Measurements from ENCODE around the gene SLC6A6.
"Not testable (repeated sequence)": the region's sequence is repeated elsewhere in the genome, so short reads cannot be mapped to it uniquely, and the experiment has no call there.

The SLC6A6 gene

DNA sequence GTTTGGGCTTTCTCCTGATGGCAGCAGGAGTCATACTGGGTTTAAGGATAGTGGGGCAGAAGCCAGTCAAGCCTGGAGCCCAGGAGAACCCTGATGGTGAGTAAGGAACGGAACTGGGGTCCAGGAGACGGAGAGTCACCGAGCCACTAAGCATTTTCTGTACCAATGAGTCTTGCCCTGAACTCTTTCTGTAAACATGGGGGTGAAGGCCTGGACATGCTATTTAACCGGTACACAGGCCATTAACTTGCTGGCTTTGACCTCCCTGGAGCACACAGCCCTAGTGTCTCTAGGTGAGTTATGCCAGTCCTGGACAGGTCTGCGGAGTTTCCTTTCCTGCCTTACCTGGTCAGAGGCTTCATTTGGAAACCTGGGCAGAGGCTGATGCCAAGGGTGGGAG, 3.9 kb downstream of the SLC6A6 start:
- Histone ChIP-seq H3K9me3 (no peaks in the 10 kb centered on the region), H3K4me1 (ENCODE audit: control insufficient read depth in 1 of 2, insufficient read depth in 1 of 2, low read depth in 1 of 2, low read length in 1 of 2) (peaks cover 80 to 83% of the 10 kb centered on the region in 2 experiments), H3K36me3 (peaks cover 50% of the 10 kb centered on the region), H3K4me3 (ENCODE audit: low read depth in 1 of 2, low read length in 1 of 2) (peak overlapping the region; percentile 99 to 100), H3K27ac (peak overlapping the region; percentile 99), H3K27me3 (no peaks in the 10 kb centered on the region)
- TF ChIP-seq, protein P1, sequence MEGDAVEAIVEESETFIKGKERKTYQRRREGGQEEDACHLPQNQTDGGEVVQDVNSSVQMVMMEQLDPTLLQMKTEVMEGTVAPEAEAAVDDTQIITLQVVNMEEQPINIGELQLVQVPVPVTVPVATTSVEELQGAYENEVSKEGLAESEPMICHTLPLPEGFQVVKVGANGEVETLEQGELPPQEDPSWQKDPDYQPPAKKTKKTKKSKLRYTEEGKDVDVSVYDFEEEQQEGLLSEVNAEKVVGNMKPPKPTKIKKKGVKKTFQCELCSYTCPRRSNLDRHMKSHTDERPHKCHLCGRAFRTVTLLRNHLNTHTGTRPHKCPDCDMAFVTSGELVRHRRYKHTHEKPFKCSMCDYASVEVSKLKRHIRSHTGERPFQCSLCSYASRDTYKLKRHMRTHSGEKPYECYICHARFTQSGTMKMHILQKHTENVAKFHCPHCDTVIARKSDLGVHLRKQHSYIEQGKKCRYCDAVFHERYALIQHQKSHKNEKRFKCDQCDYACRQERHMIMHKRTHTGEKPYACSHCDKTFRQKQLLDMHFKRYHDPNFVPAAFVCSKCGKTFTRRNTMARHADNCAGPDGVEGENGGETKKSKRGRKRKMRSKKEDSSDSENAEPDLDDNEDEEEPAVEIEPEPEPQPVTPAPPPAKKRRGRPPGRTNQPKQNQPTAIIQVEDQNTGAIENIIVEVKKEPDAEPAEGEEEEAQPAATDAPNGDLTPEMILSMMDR (IDR thresholded peaks at IDR 0.05) = no peak

DNA sequence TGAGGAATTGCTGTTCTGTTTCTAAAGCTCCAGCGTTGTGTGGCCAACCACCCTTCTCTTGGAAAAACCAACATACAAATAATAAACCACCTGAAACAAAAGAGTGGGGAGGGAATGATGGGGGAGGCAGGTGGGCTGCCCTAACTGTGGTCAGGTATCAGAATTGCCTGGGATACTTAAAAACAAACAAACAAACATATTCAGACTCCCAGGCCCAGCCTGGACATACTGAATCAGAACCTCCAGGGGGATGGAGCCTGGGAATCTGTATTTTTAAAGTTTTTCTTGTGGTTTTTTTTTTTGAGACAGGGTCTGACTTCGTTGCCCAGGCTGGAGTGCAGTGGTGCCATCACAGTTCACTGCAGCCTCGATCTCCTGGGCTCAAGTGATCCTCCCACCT, 4.4 kb downstream of the SLC6A6 start:
- TF ChIP-seq, protein P1 (IDR thresholded peaks at IDR 0.05) = no peak
- Histone ChIP-seq H3K4me3 (ENCODE audit: low read depth in 1 of 2, low read length in 1 of 2) (no peak overlapping the region), H3K4me1 (ENCODE audit: control insufficient read depth in 1 of 2, insufficient read depth in 1 of 2, low read depth in 1 of 2, low read length in 1 of 2) (peaks cover 80 to 83% of the 10 kb centered on the region in 2 experiments), H3K27ac (peak overlapping the region; percentile 99), H3K9me3 (no peaks in the 10 kb centered on the region), H3K27me3 (no peaks in the 10 kb centered on the region), H3K36me3 (peaks cover 54% of the 10 kb centered on the region)

- no peaks in the 10 kb centered on the region for H3K27me3 ChIP-seq
- peaks cover 58% of the 10 kb centered on the region for H3K36me3 ChIP-seq
- TF ChIP-seq, protein P1 (IDR thresholded peaks at IDR 0.05) = no peak
- H3K27ac ChIP-seq = peak overlapping the region; percentile 99
- H3K9me3 ChIP-seq = no peaks in the 10 kb centered on the region
- H3K4me1 ChIP-seq (ENCODE audit: control insufficient read depth in 1 of 2, insufficient read depth in 1 of 2, low read depth in 1 of 2, low read length in 1 of 2) = peaks cover 80 to 83% of the 10 kb centered on the region in 2 experiments
- no peak overlapping the region for H3K4me3 ChIP-seq (ENCODE audit: low read depth in 1 of 2, low read length in 1 of 2)
These were observed 4.8 kb downstream of the SLC6A6 start for GRCh38 chr3:14407203-14407602.

DNA sequence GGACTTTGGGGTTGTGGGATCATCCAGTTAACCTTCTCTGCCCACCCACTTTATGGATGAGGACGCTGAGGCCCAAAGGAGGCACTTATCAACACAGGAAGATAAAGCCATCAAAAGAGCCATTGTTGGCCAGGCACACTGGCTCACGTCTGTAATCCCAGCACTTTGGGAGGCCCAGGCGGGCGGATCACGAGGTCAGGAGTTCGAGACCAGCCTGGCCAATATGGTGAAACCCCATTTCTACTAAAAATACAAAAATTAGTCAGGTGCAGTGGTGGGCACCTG, 7.3 kb downstream of the SLC6A6 start:
- Histone ChIP-seq H3K36me3 (peaks cover 75% of the 10 kb centered on the region), H3K4me3 (ENCODE audit: low read depth in 1 of 2, low read length in 1 of 2) (peak overlapping the region; percentile 36 to 58), H3K4me1 (ENCODE audit: control insufficient read depth in 1 of 2, insufficient read depth in 1 of 2, low read depth in 1 of 2, low read length in 1 of 2) (peaks cover 99% of the 10 kb centered on the region in 2 experiments), H3K27ac (peak overlapping the region; percentile 98)
- H3K9me3 ChIP-seq, H3K27me3 ChIP-seq: not testable (repeated sequence)

DNA sequence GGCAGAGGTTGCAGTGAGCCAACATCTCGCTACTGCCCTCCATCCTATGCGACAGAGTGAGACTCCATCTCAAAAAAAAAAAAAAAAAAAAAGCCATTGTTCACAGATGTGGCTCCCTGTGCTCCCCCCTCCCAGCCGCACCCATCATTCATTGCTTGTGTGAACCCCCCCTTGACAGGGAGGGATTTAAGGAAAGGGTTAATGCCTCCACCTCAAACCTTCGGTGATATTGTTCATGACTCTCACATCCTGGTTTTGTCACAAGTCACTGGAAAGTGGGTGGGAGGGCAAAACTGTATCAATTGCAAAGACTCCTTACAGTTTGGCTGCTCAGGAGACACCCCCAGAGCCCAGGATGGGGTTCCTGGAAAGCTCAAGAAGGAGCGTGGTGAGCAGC, 7.7 kb downstream of the SLC6A6 start:
- H3K9me3 ChIP-seq = no peaks in the 10 kb centered on the region
- peaks cover 99% of the 10 kb centered on the region in 2 experiments for H3K4me1 ChIP-seq (ENCODE audit: control insufficient read depth in 1 of 2, insufficient read depth in 1 of 2, low read depth in 1 of 2, low read length in 1 of 2)
- H3K27ac ChIP-seq = peak overlapping the region; percentile 98
- peak overlapping the region; percentile 36 to 58 for H3K4me3 ChIP-seq (ENCODE audit: low read depth in 1 of 2, low read length in 1 of 2)
- TF ChIP-seq, protein P1 (IDR thresholded peaks at IDR 0.05) = no peak
- H3K36me3 ChIP-seq = peaks cover 77% of the 10 kb centered on the region
- no peaks in the 10 kb centered on the region for H3K27me3 ChIP-seq

GRCh38 chr3:14410503-14411165, 8.2 kb downstream of the SLC6A6 start:
- no peaks in the 10 kb centered on the region for H3K27me3 ChIP-seq
- peak overlapping the region; percentile 36 to 58 for H3K4me3 ChIP-seq (ENCODE audit: low read depth in 1 of 2, low read length in 1 of 2)
- TF ChIP-seq, protein P1 (IDR thresholded peaks at IDR 0.05) = peak; percentile 19
- H3K9me3 ChIP-seq = no peaks in the 10 kb centered on the region
- peaks cover 99% of the 10 kb centered on the region in 2 experiments for H3K4me1 ChIP-seq (ENCODE audit: control insufficient read depth in 1 of 2, insufficient read depth in 1 of 2, low read depth in 1 of 2, low read length in 1 of 2)
- peaks cover 77% of the 10 kb centered on the region for H3K36me3 ChIP-seq
- peak overlapping the region; percentile 98 for H3K27ac ChIP-seq

All from neutrophil (primary cell).